NCI-H187 (cell line): ENCODE measurements around the gene OPCML.

ENCODE experiments used
- DNase-seq, 2 experiments: peaks; one replicate each; lab custom pipeline; 2025; lab: John Stamatoyannopoulos, UW

The OPCML gene

DNA sequence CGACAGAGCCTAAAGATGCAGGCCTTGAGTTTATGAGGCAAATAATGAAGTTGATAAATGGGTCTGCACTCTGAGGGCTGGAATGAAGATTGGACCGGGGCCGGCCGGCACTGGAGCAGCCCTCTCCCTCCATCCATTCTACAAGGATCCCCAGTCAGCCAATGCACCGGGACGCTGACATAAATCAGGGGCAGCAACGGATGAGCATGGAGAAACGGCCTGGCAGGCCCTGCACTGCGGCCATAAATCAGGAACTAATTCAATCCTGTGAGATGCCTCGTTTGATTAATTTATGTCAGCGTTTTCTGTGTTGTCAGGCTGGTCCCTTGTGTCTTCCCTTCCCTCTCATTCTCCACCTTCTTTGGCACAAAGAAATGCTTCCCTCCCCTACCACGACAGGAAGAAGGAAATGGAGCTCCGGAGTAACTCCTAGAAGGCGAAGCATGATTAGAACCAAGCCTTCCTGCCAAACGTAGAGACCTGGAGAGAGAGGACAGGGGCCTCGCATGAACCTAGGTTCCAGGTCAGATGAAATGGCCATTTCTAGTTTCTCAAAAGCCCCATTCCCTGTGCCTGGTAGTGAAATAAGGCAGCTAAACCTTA is 358.4 kb downstream of the OPCML start:
- DNase-seq, result no peak

DNA sequence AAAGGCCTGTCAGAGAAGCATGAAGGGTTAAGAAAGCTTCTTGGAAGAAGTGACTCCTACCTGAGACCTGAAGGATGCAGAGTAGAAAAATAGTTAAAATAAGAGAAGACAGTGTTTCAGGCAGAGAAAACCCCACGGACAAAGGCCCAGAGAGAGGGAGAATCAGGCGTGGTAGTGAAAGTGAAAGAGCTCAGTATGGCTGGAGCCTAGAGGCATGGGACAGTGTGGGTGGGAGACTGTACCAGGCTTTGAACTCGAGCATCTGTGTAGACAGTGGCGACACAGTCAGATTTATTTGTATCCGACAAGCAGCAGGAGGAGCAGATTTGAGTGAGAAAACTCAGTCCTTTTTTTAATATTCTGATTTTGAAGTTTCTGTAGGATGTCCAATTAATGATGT is 360.0 kb downstream of the OPCML start:
- no peak for DNase-seq

DNA sequence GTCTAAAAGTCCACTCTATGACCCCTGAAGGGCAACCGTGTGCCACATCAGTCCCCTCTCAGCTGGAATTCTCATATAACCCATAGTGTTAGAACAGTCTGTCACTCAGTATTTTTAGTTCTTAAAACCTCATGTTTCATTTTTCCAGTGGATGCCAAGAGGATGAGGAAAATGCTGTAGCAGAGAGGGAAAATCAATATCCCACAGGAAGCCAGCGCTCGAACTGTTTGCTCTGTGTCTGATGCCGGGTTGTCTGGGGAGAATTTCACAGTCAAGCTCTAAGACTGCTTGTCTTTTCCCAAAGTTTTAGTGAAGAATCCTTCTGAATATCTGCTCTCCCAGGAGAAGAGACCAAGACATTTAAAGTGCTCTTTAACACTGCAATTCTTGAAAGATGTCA is 360.9 kb downstream of the OPCML start:
- no peak for DNase-seq

DNA sequence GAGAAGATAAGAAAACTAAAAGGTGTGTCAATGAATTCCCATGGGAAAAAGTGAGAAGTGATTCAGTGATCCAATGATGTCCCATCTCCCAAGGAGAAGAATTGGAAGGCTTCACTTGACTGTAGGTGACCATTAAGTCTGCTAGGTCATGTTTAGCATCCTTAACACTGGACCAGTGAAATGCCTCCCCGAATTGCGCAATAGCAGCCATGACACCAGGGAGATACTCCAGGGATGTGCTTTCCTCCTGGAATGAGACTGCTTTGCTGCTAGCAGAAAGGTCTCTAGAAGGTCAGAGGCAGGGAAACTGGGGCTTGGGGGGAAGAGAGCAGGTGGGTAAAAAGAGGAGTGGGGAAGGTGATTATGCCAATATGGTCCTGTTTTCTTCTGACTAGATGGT is 364.3 kb downstream of the OPCML start:
- DNase-seq, result no peak

DNA sequence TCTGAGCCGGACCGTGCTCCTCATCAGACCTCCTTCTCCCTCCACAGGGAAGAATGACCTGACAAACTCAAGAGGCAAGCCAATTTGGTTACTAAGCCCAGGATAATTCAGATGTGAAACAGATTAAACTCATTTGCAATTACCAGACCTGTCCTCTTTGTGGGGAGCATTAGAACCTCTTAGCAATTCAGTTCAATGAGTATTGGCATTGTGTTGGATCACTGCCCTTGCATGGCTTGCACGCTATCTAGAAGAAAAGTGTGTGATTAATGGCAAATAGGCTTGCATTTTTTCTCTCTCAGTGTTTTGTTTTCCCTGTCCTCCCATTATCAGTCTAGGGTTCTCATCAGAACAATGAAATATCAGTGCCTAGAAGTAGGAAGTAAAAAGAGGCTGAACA is 365.6 kb downstream of the OPCML start:
- no peak for DNase-seq

DNA sequence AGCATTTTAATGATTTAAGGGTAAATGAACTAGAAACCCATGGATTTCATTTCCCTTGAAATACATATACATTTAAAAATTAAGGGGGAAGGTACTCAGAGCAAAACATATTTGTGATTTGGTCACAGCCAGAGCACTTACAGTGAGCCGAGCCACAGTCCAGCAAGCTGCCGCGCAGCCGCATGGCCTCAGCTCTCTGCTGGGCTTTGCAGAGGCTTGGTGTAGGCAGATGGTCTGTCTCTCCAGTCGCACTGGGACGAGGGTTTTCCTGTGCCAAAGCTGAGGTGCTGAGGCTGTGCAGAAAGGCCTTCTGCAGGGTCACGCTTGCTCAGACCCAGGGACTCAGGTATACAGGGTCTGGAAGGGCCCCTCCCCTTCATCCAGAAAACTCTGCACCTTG is 367.3 kb downstream of the OPCML start:
- DNase-seq, result no peak

DNA sequence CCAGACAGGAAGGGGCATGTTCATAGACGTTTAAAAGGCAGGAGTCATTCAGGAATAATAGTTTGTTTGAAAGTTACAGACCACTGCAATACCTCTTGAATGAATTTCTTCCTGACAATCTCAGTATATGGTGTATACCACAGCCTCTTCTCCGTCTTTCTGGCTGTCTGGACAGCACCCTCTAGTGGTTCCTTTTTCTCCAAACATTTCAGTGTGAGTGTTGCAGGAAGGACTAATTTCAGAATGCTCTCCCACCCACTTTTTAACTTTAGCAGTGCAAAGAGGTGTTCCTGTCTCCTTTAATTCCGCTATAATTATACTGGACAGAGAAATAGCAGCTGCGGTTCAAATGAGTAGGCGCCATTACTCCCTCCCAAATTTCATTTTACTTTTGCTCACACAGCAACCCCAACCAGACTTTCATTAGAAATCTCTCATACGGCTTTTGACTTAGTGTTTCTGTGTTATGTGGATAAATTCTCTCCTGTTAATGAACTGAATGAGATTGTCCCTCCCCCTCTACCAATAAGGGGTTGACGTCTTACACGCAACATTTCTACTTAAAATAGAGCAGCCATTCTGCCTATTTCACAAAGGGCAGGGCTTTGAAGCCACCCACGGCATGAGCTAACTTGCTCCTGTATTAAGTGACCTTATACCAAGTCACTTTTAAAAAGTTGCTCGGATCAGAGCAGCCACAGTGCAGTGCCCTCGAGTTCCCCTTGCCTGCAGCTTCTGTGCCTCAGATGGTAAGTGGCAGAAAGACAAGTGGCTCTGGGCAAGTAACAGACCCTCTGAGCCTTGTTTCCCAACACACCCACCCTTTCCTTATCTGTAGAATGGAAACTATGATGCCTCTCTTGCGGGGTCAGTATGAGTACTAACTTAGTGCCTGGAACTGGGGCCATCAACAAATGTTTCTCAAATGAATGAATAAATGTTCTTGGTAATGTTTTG is 368.6 kb downstream of the OPCML start:
- DNase-seq, result no peak

DNA sequence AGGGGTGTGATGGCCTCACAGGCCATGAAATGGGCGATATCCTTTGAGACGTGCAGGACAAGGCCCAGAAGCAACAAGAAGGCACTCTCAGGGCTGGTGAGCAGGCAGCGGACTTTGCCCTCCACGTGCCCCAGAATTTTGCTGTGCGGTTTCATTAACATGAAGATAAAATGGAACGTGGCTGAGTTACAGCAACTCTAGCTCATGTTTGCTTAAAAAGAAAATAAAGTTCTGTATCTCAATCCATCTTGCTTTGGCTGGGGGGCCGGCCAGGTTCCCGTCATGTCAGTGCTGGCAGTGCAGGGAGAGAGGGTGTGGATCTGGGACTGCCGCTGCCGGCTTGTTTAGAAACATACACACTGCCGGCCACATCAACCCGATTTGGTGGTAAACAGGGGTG is 370.1 kb downstream of the OPCML start:
- DNase-seq, result no peak

DNA sequence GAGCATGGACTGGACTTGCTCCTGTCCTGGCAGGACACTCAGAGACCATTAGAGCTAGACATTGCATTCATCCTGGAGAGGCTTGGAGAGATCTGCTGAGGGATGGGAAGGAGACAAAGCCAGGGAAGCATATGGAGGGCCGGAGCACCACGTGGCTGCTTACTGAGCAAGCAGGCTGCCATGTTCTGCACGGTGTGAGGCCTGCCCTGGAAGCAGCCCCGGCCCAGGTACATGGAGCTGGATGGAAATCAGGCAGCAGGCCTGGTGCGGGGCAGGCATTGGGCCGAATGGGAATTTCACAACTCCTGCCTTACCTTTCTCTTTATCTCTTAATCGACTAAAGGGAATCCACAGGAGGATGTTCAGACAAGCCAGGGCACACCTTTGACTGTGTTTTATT is 371.5 kb downstream of the OPCML start:
- no peak for DNase-seq

DNA sequence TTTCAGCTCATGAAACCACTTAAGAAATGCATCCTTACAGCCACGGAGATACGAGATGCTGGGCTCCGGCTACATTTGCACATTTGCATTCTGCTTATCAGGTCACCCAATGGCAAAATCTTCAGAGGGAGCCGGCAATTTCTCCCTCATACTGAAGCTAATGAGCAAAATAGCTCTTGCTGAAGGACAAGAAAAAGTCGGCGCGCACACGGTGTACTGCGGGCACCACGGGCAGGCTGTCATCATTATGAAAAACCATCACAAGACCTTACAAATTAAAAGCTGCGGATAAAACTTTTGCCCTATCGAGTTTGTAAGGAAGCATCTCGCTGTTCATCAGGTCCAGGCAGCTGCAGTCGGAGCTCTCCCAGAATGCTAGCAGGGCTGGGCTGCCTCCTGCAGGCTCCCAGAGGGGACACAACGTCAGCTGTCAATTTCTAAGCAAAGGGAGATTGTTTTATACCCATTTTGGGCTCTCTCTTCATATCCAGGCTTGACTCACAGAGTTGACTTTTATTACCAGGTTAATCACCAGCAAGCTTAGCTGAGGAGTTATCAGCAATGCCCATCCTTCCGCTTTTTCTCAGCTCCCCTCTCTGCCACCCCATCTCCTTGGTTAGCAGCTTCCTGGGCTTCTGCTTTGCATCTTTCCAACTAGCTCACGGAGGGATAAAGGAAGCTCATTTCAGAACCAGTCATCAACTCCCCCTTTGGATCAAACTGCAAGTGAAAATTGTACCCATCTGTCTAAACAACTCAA is 375.1 kb downstream of the OPCML start:
- no peak for DNase-seq

DNA sequence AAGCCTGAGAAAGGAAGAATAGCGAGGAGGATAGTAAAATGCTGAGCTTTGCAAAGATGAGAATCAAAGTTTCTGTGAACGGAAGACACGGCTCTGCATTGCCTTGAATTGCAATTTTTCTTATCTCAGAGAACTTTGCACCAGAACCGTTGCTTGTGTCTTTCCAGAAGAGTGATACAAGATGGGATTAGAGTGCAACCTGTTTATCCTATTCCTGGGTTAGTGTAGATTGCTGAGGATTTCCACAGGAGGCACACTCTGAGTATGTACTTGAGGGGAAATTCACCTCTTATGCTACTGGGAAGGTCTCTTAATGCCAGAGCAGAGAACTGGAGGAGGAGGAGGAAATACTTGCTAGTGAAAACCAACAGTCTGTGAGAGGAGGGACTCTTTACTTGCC is 377.5 kb downstream of the OPCML start:
- no peak for DNase-seq

DNA sequence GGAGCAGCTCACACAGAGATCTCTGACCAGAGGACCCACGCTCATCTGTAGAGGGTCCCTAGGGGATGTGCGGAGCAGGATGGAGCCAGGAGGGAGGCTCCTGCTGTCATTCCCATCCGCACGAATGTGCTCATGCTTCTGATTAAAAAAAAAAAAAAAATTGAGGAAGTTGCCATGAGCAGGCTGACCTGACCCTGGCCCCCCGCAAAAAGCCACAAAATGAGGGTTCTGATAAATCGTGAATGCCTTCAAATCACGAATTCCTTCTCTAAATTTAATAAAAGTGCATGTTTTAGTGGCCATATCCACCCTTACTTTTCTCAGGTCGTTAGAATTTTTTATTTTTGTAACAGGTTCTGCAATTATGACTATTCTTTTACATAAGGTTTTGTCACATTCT is 378.2 kb downstream of the OPCML start:
- DNase-seq, result no peak

DNA sequence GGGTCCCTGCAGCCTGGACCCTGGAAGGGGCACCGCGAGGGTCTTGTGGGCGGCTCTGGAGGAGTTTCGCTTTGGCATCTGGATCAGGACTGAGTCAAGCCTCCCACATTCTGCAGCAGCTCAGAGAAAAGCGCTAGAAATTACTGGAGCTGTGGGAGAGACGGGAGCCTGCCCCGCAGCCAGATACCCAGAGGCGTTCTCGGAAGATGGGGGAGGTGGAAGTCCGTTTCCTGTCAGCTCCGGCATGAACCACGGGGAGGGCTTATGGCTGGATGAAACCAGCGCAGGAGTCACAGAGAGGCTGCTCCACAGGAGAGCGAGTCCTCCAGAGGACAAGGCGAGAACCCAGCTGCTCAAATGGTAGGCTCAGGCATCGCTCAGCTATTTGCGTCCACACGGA is 379.3 kb downstream of the OPCML start:
- DNase-seq, result no peak

DNA sequence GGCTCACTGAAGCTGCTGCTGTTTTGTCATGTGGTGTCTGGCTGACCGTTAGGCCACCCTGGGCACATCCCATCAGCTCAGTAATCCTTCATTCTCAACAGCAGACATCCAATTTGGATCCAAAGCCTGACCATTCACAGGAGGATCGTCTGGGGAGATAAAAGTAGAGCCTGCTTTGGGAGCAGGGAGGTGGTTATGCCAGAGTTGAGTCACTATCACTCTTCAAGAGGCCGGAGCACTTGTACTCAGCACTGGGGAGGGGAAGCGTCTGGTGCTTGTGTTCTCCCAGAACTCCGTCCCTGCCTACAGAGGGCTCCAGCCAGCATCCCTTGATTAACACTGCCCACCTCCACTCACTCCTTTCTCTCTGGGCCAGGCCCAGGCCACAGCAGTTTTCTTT is 382.6 kb downstream of the OPCML start:
- no peak for DNase-seq

DNA sequence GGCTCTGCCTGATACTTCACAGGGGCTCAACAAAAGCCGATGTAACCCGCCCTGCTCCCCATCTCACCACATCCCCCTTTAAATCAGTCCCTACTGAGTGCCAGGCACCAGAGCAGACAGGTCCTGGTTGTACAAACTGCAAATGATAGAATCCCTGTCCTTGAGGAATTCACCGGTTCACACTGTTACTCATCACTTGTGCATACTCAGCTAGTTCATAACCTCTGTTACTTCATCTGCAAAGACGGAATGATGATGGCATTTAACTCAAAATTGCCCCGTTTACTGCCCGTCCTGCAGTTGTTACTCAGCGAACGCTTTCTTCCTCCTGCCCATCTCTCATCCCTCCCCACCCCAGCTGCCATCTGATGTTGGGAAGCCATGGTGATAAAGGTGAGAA is 384.7 kb downstream of the OPCML start:
- DNase-seq, result no peak

DNA sequence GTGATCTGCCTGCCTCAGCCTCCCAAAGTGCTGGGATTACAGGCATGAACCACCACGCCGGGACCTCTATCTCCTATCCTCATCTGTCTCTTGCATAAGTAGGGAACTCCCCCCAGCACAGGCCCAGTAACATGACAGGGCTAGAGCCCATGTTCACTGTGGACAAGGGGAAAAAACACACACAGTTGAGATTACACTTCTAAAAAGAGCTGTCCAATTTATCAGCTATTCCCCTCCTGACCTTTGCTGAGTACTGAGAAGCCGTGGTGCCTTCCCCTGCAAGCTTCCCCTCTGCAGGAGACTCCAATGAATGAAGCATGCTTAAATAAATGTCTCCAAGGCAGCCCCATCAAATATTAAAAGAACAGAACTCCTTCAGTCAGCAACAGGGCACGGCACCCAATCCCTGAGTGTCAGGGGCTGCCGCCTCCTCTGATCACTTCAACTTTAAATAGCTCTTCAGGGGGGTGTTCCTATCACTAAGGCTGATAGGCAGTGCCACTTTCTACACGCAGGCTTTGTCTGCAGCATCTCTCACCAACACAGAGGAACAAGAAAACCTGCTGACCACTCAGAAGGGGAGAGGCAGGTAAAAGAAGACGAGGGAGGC is 385.5 kb downstream of the OPCML start:
- no peak for DNase-seq

DNA sequence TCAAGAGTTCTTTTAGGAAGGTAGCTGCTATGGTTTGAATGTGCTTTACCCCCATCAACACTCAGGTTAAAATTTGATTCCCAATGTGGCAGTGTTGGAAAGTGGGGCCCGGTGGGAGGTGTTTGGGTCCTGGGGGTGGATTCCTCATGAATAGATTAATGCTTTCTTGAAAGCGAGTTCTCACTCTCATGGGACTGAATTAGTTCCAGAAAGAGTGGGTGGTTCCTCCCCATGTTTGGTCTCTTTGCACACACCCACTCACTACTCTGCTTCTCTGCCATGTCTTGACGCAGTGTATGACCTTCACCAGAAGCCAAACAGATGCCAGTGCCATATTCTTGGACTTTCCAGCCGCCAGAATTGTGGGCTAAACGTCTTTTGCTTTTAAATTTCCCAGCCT is 394.4 kb downstream of the OPCML start:
- no peak for DNase-seq

DNA sequence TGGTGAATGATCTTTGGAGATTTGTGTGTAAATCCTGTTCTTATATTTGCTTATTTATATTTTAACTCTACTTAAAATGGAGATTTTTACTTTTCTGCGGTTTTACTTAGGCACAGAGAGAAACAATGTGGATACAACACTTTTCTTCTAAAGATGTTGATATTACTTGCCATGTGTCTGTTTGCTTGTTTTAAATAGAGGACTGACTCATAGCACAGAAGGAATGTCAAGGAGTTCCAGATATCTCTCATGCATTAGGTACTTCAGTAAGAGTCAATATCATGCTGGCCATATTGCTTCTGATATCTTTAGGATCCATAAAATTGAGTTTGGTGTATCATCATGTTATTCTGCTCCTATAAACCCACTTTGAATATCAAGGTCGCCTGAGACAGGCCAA is 395.0 kb downstream of the OPCML start:
- no peak for DNase-seq

DNA sequence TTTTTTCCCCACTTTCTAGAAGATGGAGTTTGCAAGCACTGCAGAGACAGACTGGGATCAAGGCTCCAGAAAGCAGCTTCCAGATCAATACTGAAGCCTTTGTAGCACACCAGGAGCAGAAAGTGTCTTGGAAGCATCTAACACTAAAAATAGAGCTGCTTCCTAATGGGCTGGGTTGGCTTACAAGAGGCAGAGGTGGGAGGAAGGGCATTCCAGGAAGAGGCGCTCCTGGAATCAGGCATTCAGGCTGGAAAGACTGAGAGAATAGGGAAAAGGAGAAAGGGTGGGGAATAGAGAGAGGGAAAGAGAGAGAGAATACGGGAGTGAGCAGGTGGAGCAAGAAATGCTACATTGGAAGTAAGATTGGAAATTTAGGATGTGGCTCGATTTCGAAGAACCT is 395.9 kb downstream of the OPCML start:
- DNase-seq, result no peak

DNA sequence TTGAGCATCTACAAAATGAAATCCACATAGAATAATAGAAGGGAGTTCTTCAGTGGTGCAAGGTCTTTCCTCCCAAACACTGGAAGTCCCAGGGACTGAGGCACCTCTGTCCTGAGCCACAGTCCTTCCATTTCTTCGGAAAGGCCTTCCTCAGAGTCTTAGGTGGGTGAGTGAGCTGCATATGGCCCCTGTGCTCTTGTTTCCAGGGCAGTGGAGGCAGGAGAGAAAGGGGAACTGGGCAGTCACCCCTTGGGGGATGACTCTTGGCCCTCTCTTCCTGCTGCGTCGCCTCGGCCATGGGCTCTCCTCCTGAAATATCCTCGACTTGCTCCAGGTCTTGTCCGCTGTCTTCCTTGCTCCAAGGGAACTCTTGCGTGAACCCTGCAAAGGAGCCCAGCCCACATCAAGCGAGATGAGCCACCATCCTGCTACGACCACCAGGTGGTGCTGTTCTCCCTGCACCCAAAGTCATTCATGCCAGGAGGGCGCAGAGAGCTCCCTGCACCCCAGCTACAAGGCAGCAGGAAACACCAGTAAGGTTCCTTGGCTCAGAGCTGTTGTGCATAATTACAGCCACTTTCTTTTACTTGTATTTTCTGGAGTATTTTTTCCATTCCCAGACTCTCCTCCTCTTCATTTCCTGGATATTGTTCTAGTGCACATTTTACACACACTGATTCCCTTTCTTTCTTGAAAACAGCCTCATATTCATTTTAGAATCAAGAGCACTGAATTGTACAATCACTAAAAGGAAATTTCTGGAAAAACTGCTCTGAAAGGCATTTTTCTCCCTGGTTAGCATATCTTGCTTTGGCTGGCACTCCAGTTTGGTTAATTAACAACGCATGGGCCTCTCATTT is 397.8 kb downstream of the OPCML start:
- no peak for DNase-seq

DNA sequence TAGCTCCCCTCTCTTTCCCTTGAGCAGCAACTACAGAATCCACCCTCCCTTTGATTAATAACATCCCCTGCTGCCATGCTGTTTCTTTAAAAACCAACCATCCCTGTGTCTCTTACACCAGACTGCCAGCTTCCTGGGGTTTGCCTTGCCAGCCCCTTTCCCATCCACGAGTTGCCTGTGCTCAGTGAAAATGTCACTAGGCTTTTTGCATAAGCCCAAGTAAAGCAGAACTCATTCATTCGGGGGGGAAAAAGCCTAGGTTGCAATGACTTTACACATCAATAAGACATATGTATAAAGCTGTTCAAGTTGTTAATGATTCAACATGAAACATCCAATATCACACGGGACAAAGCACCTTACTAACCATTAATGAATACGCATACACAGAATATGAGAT is 398.7 kb downstream of the OPCML start:
- DNase-seq, result no peak

DNA sequence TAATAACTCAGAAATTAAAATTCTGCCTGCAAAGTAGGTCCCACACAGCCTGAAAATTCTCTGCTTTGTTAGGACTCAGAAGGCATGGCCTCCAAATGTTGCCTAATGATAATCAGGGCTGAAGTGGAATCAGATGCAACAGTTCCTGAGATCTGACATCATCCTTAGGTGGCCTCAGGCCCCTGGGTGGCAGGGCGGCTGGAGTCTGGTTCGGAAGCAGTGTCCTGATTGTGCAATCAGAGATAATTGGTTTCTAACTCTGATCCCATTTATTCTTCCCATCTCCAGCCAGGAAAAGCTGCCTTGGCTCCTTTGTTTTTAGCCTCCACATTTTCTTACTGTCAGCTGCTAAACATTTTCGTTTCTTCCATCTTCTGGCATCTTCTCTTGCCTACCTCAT is 399.3 kb downstream of the OPCML start:
- no peak for DNase-seq
